ENCODE measurements around the gene KDM2B.

Gene KDM2B

GRCh38 chr12:121539908-121540307 is 40.9 kb downstream of the KDM2B start:
- 97% methylated on average over 4 of the region's 6 CpGs for WGBS
- H3K4ac ChIP-seq (ENCODE audit: low read depth in 1 of 2, low read length in 2 of 2), result no peak overlapping the region
- H3K36me3 ChIP-seq (ENCODE audit: control insufficient read depth in 1 of 2, insufficient read depth in 2 of 2, low read depth in 1 of 2, low read length in 2 of 2), result peaks cover 0 to 2% of the 10 kb centered on the region in 2 experiments
- no peak for DNase-seq
- no peak overlapping the region for H3K9ac ChIP-seq (ENCODE audit: low read length)
- H2AK5ac ChIP-seq (ENCODE audit: low read length, severe bottlenecking), result no peak overlapping the region
- no peak overlapping the region for H3K4me2 ChIP-seq (ENCODE audit: low read length, poor library complexity, severe bottlenecking)
- H3K23ac ChIP-seq (ENCODE audit: low read length in 2 of 2), result no peak overlapping the region
- no peaks in the 10 kb centered on the region for H3K27me3 ChIP-seq (ENCODE audit: control insufficient read depth in 1 of 2, insufficient read depth in 1 of 2, low read length in 2 of 2)
- peaks cover 28% of the 10 kb centered on the region for H3K4me1 ChIP-seq (ENCODE audit: control insufficient read depth, insufficient read depth, low read depth, low read length)
- H4K8ac ChIP-seq (ENCODE audit: low read length), result no peak overlapping the region
- H3K9me3 ChIP-seq (ENCODE audit: control insufficient read depth, low read length), result no peaks in the 10 kb centered on the region
- H2BK15ac ChIP-seq (ENCODE audit: low read depth, poor library complexity, severe bottlenecking), result no peak overlapping the region
- no peak overlapping the region for H3K4me3 ChIP-seq (ENCODE audit: insufficient read depth in 1 of 2, low read depth in 1 of 2, low read length in 2 of 2)
- H2BK12ac ChIP-seq (ENCODE audit: low read length in 2 of 2), result no peak overlapping the region
- no peak overlapping the region for H4K91ac ChIP-seq (ENCODE audit: low read length)
- H3K18ac ChIP-seq (ENCODE audit: low read depth in 1 of 2, low read length in 2 of 2), result no peak overlapping the region
- H2BK120ac ChIP-seq (ENCODE audit: low read depth, low read length), result no peak overlapping the region
- no peak overlapping the region for H2AFZ ChIP-seq (ENCODE audit: low read depth, low read length)
- H3K27ac ChIP-seq (ENCODE audit: low read length, poor library complexity, severe bottlenecking), result no peak overlapping the region
- no peak overlapping the region for H2BK5ac ChIP-seq (ENCODE audit: low read depth, low read length, poor library complexity, severe bottlenecking)
- H3K79me1 ChIP-seq (replicated peaks; ENCODE audit: low read length, poor library complexity, severe bottlenecking), result peaks cover 3% of the 10 kb centered on the region
- no peak overlapping the region for H3K14ac ChIP-seq (ENCODE audit: low read length in 2 of 2)

GRCh38 chr12:121538699-121539061 is 42.1 kb downstream of the KDM2B start:
- H3K4me1 ChIP-seq (ENCODE audit: control insufficient read depth, insufficient read depth, low read depth, low read length), result peaks cover 26% of the 10 kb centered on the region
- no peak overlapping the region for H3K4ac ChIP-seq (ENCODE audit: low read depth in 1 of 2, low read length in 2 of 2)
- H3K9ac ChIP-seq (ENCODE audit: low read length), result peak overlapping the region; percentile 37
- H3K23ac ChIP-seq (ENCODE audit: low read length in 2 of 2), result no peak overlapping the region
- no peak overlapping the region for H3K4me2 ChIP-seq (ENCODE audit: low read length, poor library complexity, severe bottlenecking)
- peaks cover under 1 to 3% of the 10 kb centered on the region in 2 experiments for H3K36me3 ChIP-seq (ENCODE audit: control insufficient read depth in 1 of 2, insufficient read depth in 2 of 2, low read depth in 1 of 2, low read length in 2 of 2)
- H3K27ac ChIP-seq (ENCODE audit: low read length, poor library complexity, severe bottlenecking), result no peak overlapping the region
- no peak overlapping the region for H4K8ac ChIP-seq (ENCODE audit: low read length)
- H2BK120ac ChIP-seq (ENCODE audit: low read depth, low read length), result no peak overlapping the region
- no peak overlapping the region for H2BK12ac ChIP-seq (ENCODE audit: low read length in 2 of 2)
- no peak for DNase-seq
- H3K14ac ChIP-seq (ENCODE audit: low read length in 2 of 2), result no peak overlapping the region
- H2BK15ac ChIP-seq (ENCODE audit: low read depth, poor library complexity, severe bottlenecking), result no peak overlapping the region
- peaks cover 3% of the 10 kb centered on the region for H3K79me1 ChIP-seq (replicated peaks; ENCODE audit: low read length, poor library complexity, severe bottlenecking)
- H2BK5ac ChIP-seq (ENCODE audit: low read depth, low read length, poor library complexity, severe bottlenecking), result no peak overlapping the region
- H3K4me3 ChIP-seq (ENCODE audit: insufficient read depth in 1 of 2, low read depth in 1 of 2, low read length in 2 of 2), result no peak overlapping the region
- H2AK5ac ChIP-seq (ENCODE audit: low read length, severe bottlenecking), result no peak overlapping the region
- no peak overlapping the region for H3K18ac ChIP-seq (ENCODE audit: low read depth in 1 of 2, low read length in 2 of 2)
- H3K9me3 ChIP-seq (ENCODE audit: control insufficient read depth, low read length), result no peaks in the 10 kb centered on the region
- no peak overlapping the region for H4K91ac ChIP-seq (ENCODE audit: low read length)
- no peaks in the 10 kb centered on the region for H3K27me3 ChIP-seq (ENCODE audit: control insufficient read depth in 1 of 2, insufficient read depth in 1 of 2, low read length in 2 of 2)
- H2AFZ ChIP-seq (ENCODE audit: low read depth, low read length), result no peak overlapping the region
- 72% methylated on average over 5 of the region's 5 CpGs for WGBS

- H3K4me2 ChIP-seq (ENCODE audit: low read length, poor library complexity, severe bottlenecking), result peak overlapping the region; percentile 99
- H3K27ac ChIP-seq (ENCODE audit: low read length, poor library complexity, severe bottlenecking), result no peak overlapping the region
- peak overlapping the region; percentile 49 to 73 for H3K4ac ChIP-seq (ENCODE audit: low read depth in 1 of 2, low read length in 2 of 2)
- H2AK5ac ChIP-seq (ENCODE audit: low read length, severe bottlenecking), result no peak overlapping the region
- H3K14ac ChIP-seq (ENCODE audit: low read length in 2 of 2), result peak overlapping the region in 1 of 2 experiments; percentile 80
- no peaks in the 10 kb centered on the region for H3K9me3 ChIP-seq (ENCODE audit: control insufficient read depth, low read length)
- H3K79me1 ChIP-seq (replicated peaks; ENCODE audit: low read length, poor library complexity, severe bottlenecking), result peaks cover 3% of the 10 kb centered on the region
- H3K27me3 ChIP-seq (ENCODE audit: control insufficient read depth in 1 of 2, insufficient read depth in 1 of 2, low read length in 2 of 2), result no peaks in the 10 kb centered on the region
- peak overlapping the region; percentile 64 to 91 for H3K18ac ChIP-seq (ENCODE audit: low read depth in 1 of 2, low read length in 2 of 2)
- peak overlapping the region; percentile 96 for H2BK15ac ChIP-seq (ENCODE audit: low read depth, poor library complexity, severe bottlenecking)
- peak overlapping the region; percentile 37 for H3K9ac ChIP-seq (ENCODE audit: low read length)
- peaks cover 27% of the 10 kb centered on the region for H3K4me1 ChIP-seq (ENCODE audit: control insufficient read depth, insufficient read depth, low read depth, low read length)
- peak overlapping the region in 1 of 2 experiments; percentile 46 for H3K23ac ChIP-seq (ENCODE audit: low read length in 2 of 2)
- 13% methylated on average over 19 of the region's 83 CpGs for WGBS
- DNase-seq, result peak; percentile 13
- peak overlapping the region in 1 of 2 experiments; percentile 67 for H2BK12ac ChIP-seq (ENCODE audit: low read length in 2 of 2)
- peaks cover 6 to 9% of the 10 kb centered on the region in 2 experiments for H3K36me3 ChIP-seq (ENCODE audit: control insufficient read depth in 1 of 2, insufficient read depth in 2 of 2, low read depth in 1 of 2, low read length in 2 of 2)
- H4K8ac ChIP-seq (ENCODE audit: low read length), result peak overlapping the region; percentile 72
- H2AFZ ChIP-seq (ENCODE audit: low read depth, low read length), result peak overlapping the region; percentile 32
- no peak overlapping the region for H2BK5ac ChIP-seq (ENCODE audit: low read depth, low read length, poor library complexity, severe bottlenecking)
- peak overlapping the region; percentile 82 for H2BK120ac ChIP-seq (ENCODE audit: low read depth, low read length)
- peak overlapping the region; percentile 52 for H4K91ac ChIP-seq (ENCODE audit: low read length)
- peak overlapping the region; percentile 63 to 80 for H3K4me3 ChIP-seq (ENCODE audit: insufficient read depth in 1 of 2, low read depth in 1 of 2, low read length in 2 of 2)
Measured at GRCh38 chr12:121537814-121538698, 42.8 kb downstream of the KDM2B start.
